ENCODE results near the gene OR6K6. TPM values are rescaled to one million over a fixed set of nuclear protein-coding genes. Genes with fewer than 3 reads are reported as not detected.

The OR6K6 gene
- total RNA-seq (not detected in 2 replicates), polyA plus RNA-seq (not detected in 2 replicates)

GRCh38 chr1:158754420-158754819, at the start of gene OR6K6:
OR6K6 (plus strand) TSS chr1:158754720; CDS start chr1:158754888, 168 bp downstream.
- Histone ChIP-seq H3K4me3 (no peak within 1 kb of the TSS), H3K4me1 (ENCODE audit: low read depth) (no peaks in the 10 kb centered on the region), H3K27me3 (peaks cover 5% of the 10 kb centered on the region), H3K9me3 (ENCODE audit: low read depth) (no peaks in the 10 kb centered on the region), H3K27ac (no peak within 1 kb of the TSS), H3K36me3 (no peaks in the 10 kb centered on the region)
- TF ChIP-seq, protein P1, sequence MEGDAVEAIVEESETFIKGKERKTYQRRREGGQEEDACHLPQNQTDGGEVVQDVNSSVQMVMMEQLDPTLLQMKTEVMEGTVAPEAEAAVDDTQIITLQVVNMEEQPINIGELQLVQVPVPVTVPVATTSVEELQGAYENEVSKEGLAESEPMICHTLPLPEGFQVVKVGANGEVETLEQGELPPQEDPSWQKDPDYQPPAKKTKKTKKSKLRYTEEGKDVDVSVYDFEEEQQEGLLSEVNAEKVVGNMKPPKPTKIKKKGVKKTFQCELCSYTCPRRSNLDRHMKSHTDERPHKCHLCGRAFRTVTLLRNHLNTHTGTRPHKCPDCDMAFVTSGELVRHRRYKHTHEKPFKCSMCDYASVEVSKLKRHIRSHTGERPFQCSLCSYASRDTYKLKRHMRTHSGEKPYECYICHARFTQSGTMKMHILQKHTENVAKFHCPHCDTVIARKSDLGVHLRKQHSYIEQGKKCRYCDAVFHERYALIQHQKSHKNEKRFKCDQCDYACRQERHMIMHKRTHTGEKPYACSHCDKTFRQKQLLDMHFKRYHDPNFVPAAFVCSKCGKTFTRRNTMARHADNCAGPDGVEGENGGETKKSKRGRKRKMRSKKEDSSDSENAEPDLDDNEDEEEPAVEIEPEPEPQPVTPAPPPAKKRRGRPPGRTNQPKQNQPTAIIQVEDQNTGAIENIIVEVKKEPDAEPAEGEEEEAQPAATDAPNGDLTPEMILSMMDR (IDR thresholded peaks at IDR 0.05; ENCODE audit: low read depth, low read length): no peak
- no peak for DNase-seq (ENCODE audit: low read depth in 1 of 2, low spot score in 1 of 2)

DNA sequence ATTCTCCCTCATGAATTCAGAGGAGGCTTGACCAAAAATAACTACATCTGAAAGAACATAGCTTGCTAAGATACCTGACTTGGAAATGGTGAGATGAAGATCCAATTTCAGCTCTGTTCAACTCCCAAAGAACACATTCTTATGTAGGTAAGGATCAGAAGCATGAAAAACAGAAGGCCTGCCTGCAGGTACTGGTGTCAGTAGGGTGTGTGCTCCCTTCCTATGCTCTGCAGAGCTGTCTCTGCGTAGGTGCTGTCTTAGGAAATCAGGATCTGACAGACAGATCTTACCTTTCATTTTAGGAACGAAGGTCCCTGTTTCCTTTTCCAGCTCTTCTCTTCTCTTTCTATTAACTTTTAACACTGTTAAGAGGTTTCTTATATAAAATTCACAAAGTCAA, 48.4 kb upstream of the OR6K6 start:
- H3K27ac ChIP-seq: no peak overlapping the region
- no peaks in the 10 kb centered on the region for H3K9me3 ChIP-seq (ENCODE audit: low read depth)
- no peak overlapping the region for H3K4me3 ChIP-seq
- no peaks in the 10 kb centered on the region for H3K36me3 ChIP-seq
- no peaks in the 10 kb centered on the region for H3K4me1 ChIP-seq (ENCODE audit: low read depth)
- no peak for DNase-seq (ENCODE audit: low read depth in 1 of 2, low spot score in 1 of 2)
- no peaks in the 10 kb centered on the region for H3K27me3 ChIP-seq
- TF ChIP-seq, protein P1 (IDR thresholded peaks at IDR 0.05; ENCODE audit: low read depth, low read length): no peak

DNA sequence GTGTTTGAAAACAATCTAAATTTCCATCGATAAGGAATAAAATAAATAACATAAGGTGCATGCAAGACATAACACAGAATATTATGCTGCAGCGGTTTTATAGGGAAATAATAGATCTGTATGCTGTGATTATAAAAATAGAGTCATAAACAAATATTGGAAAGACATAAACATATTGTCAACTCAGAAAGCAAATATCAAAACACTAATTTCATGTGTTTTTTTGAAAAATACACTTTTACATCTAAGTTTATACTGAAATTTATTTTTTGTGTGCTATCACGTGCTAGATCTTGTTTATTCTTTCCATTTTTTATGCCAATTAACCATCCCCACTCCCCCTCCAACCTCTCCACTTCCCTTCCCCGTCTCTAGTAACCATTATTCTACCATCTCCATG, 43.4 kb upstream of the OR6K6 start:
- no peaks in the 10 kb centered on the region for H3K27me3 ChIP-seq
- TF ChIP-seq, protein P1 (IDR thresholded peaks at IDR 0.05; ENCODE audit: low read depth, low read length): no peak
- no peaks in the 10 kb centered on the region for H3K9me3 ChIP-seq (ENCODE audit: low read depth)

GRCh38 chr1:158714754-158715153, 39.8 kb upstream of the OR6K6 start:
- DNase-seq (ENCODE audit: low read depth in 1 of 2, low spot score in 1 of 2): no peak
- H3K36me3 ChIP-seq: no peaks in the 10 kb centered on the region
- no peaks in the 10 kb centered on the region for H3K9me3 ChIP-seq (ENCODE audit: low read depth)
- no peaks in the 10 kb centered on the region for H3K4me1 ChIP-seq (ENCODE audit: low read depth)
- no peak overlapping the region for H3K27ac ChIP-seq
- H3K4me3 ChIP-seq: no peak overlapping the region
- TF ChIP-seq, protein P1 (IDR thresholded peaks at IDR 0.05; ENCODE audit: low read depth, low read length): no peak
- peaks cover under 1% of the 10 kb centered on the region for H3K27me3 ChIP-seq

More for the DNA sequence above, 43.4 kb upstream of the OR6K6 start:
- H3K4me3 ChIP-seq: no peak overlapping the region
- H3K27ac ChIP-seq: no peak overlapping the region
- DNase-seq (ENCODE audit: low read depth in 1 of 2, low spot score in 1 of 2): no peak
- no peaks in the 10 kb centered on the region for H3K36me3 ChIP-seq
- H3K4me1 ChIP-seq (ENCODE audit: low read depth): no peaks in the 10 kb centered on the region

DNA sequence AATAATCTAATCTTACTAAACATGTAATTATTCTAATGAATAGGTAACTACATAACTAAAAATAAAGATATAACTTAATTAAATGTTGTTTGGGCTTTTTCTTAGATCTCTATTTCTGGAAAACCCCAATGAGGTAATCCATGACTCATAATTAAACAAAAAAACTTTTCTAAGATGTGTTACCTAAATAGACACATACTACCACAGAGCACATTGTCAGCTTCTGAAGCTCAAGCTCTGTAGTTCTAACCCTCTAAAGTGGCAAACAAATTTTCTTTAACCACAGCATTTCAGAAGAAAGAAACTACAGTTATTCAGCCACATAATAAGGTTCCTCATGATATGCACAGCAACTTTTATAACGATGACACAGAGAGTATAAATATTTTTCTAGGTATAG, 38.2 kb upstream of the OR6K6 start:
- H3K9me3 ChIP-seq (ENCODE audit: low read depth): no peaks in the 10 kb centered on the region
- no peak overlapping the region for H3K27ac ChIP-seq
- TF ChIP-seq, protein P1 (IDR thresholded peaks at IDR 0.05; ENCODE audit: low read depth, low read length): no peak
- H3K4me1 ChIP-seq (ENCODE audit: low read depth): no peaks in the 10 kb centered on the region
- DNase-seq (ENCODE audit: low read depth in 1 of 2, low spot score in 1 of 2): no peak
- no peak overlapping the region for H3K4me3 ChIP-seq
- peaks cover 4% of the 10 kb centered on the region for H3K27me3 ChIP-seq
- no peaks in the 10 kb centered on the region for H3K36me3 ChIP-seq

DNA sequence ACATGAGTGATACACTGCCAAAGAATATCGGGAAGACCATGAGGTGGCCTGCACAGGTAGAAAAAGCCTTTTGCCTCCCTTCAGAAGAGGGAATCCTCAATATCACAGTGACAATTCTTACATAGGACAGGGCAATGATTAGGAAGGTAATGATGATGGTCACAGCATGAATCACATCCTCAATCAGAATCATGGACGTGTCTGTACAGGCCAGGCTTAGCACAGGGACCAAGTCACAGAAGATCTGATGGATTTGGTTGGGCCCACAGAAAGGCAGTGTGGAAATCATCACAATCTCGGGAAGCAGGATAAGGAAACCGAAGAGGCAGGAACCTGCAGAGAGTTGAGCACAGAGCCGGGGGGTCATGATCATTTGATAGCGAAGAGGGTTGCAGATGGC, 37.2 kb upstream of the OR6K6 start:
- DNase-seq (ENCODE audit: low read depth in 1 of 2, low spot score in 1 of 2): no peak
- Histone ChIP-seq H3K27me3 (peaks cover 4% of the 10 kb centered on the region), H3K4me1 (ENCODE audit: low read depth) (no peaks in the 10 kb centered on the region), H3K27ac (no peak overlapping the region), H3K4me3 (no peak overlapping the region), H3K9me3 (ENCODE audit: low read depth) (no peaks in the 10 kb centered on the region), H3K36me3 (no peaks in the 10 kb centered on the region)
- TF ChIP-seq, protein P1 (IDR thresholded peaks at IDR 0.05; ENCODE audit: low read depth, low read length): no peak
